Mesenchymal stem cell (in vitro differentiated cells and primary cell): ENCODE measurements around the gene AHRR.

ENCODE experiments used
- DNase-seq: peaks from one replicate; pipeline ENCODE4 v3.0.0-alpha.2; 2013
- H2AFZ ChIP-seq: one replicate; pipeline ENCODE4 v1.6.1; 2013; ENCODE audit warnings: low read depth, mild to moderate bottlenecking, control low read depth, inconsistent platforms, low read length, moderate library complexity
- H2AK5ac ChIP-seq: 2 replicates; pipeline ENCODE4 v1.6.1; 2013; ENCODE audit warnings: low read length, moderate library complexity, mild to moderate bottlenecking, inconsistent platforms; ENCODE audit not compliant: severe bottlenecking
- H2BK120ac ChIP-seq: one replicate; pipeline ENCODE4 v1.6.1; 2013; ENCODE audit warnings: low read depth, mild to moderate bottlenecking, inconsistent platforms, low read length, moderate library complexity
- H2BK12ac ChIP-seq, 2 experiments: one replicate each; pipeline ENCODE4 v1.6.1; 2013; ENCODE audit warnings: inconsistent platforms in 2 of 2, low read length in 2 of 2, mild to moderate bottlenecking in 2 of 2, moderate library complexity in 2 of 2, control low read depth in 1 of 2
- H2BK15ac ChIP-seq: one replicate; pipeline ENCODE4 v1.6.1; 2013; ENCODE audit warnings: mild to moderate bottlenecking, low read depth, inconsistent platforms; ENCODE audit not compliant: poor library complexity, severe bottlenecking
- H2BK5ac ChIP-seq: 2 replicates; pipeline ENCODE4 v1.6.1; 2013; ENCODE audit warnings: low read depth, mild to moderate bottlenecking, low read length, control low read depth, inconsistent platforms; ENCODE audit not compliant: poor library complexity, severe bottlenecking
- H3K14ac ChIP-seq, 2 experiments: one replicate each; pipeline ENCODE4 v1.6.1; 2013; ENCODE audit warnings: inconsistent platforms in 2 of 2, low read length in 2 of 2, control low read depth in 1 of 2, mild to moderate bottlenecking in 1 of 2, moderate library complexity in 1 of 2
- H3K18ac ChIP-seq, 2 experiments: one replicate each; pipeline ENCODE4 v1.6.1; 2013; ENCODE audit warnings: inconsistent platforms in 2 of 2, low read length in 2 of 2, control low read depth in 1 of 2, low read depth in 1 of 2, mild to moderate bottlenecking in 1 of 2
- H3K23ac ChIP-seq, 2 experiments: one replicate each; pipeline ENCODE4 v1.6.1; 2013; ENCODE audit warnings: inconsistent platforms in 2 of 2, low read length in 2 of 2, mild to moderate bottlenecking in 2 of 2, moderate library complexity in 2 of 2, control low read depth in 1 of 2
- H3K27ac ChIP-seq: 2 replicates; pipeline ENCODE4 v1.5.1; 2013; ENCODE audit warnings: mild to moderate bottlenecking, moderate library complexity, low read length, control low read depth, inconsistent platforms; ENCODE audit not compliant: poor library complexity, severe bottlenecking
- H3K27me3 ChIP-seq, 2 experiments: 2 replicates each; pipeline versions ENCODE4 v1.6.1 to v1.7.0; 2013; ENCODE audit warnings: low read length in 2 of 2, mild to moderate bottlenecking in 2 of 2, moderate library complexity in 2 of 2, control low read depth in 1 of 2, inconsistent platforms in 1 of 2; ENCODE audit not compliant: control insufficient read depth in 1 of 2, insufficient read depth in 1 of 2
- H3K36me3 ChIP-seq, 2 experiments: 2 replicates each; pipeline versions ENCODE4 v1.6.1 to v1.7.0; 2013; ENCODE audit warnings: low read length in 2 of 2, control low read depth in 1 of 2, inconsistent platforms in 1 of 2, low read depth in 1 of 2, mild to moderate bottlenecking in 1 of 2; ENCODE audit not compliant: insufficient read depth in 2 of 2, control insufficient read depth in 1 of 2
- H3K4ac ChIP-seq, 2 experiments: one replicate each; pipeline ENCODE4 v1.6.1; 2013; ENCODE audit warnings: inconsistent platforms in 2 of 2, low read length in 2 of 2, mild to moderate bottlenecking in 2 of 2, moderate library complexity in 2 of 2, control low read depth in 1 of 2, low read depth in 1 of 2
- H3K4me1 ChIP-seq: 2 replicates; pipeline ENCODE4 v1.6.1; 2013; ENCODE audit warnings: low read depth, low read length, control low read depth; ENCODE audit not compliant: control insufficient read depth, insufficient read depth
- H3K4me2 ChIP-seq: 2 replicates; pipeline ENCODE4 v1.6.1; 2013; ENCODE audit warnings: low read length, mild to moderate bottlenecking, inconsistent platforms; ENCODE audit not compliant: poor library complexity, severe bottlenecking
- H3K4me3 ChIP-seq, 2 experiments: 2 replicates each; pipeline versions ENCODE4 v1.5.1 to v1.7.0; 2013; ENCODE audit warnings: low read length in 2 of 2, mild to moderate bottlenecking in 2 of 2, control low read depth in 1 of 2, low read depth in 1 of 2; ENCODE audit not compliant: insufficient read depth in 1 of 2
- H3K79me1 ChIP-seq: replicated peaks from 2 replicates; pipeline ENCODE4 v1.6.1; 2013; ENCODE audit warnings: mild to moderate bottlenecking, control low read depth, low read length, inconsistent platforms; ENCODE audit not compliant: poor library complexity, severe bottlenecking
- H3K9ac ChIP-seq: 2 replicates; pipeline ENCODE4 v1.7.0; 2013; ENCODE audit warnings: mild to moderate bottlenecking, low read length, moderate library complexity
- H3K9me3 ChIP-seq: 2 replicates; pipeline ENCODE4 v1.7.0; 2013; ENCODE audit warnings: mild to moderate bottlenecking, low read length; ENCODE audit not compliant: control insufficient read depth
- H4K8ac ChIP-seq: one replicate; pipeline ENCODE4 v1.6.1; 2013; ENCODE audit warnings: inconsistent platforms, mild to moderate bottlenecking, low read length, moderate library complexity
- H4K91ac ChIP-seq: one replicate; pipeline ENCODE4 v1.6.1; 2013; ENCODE audit warnings: mild to moderate bottlenecking, low read length, inconsistent platforms
- WGBS: methylation state at CpG from one replicate; pipeline ENCODE4 v1.1.7; 2013; ENCODE audit warnings: mixed read lengths; 5-methylcytosine and 5-hydroxymethylcytosine counted together

AHRR gene

GRCh38 chr5:313265-313664, 8.2 kb upstream of the AHRR start:
- WGBS = 98% methylated on average over 7 of the region's 7 CpGs
- Histone ChIP-seq H3K4me3 (no peak overlapping the region), H3K4me2 (no peak overlapping the region), H3K18ac (no peak overlapping the region), H4K8ac (no peak overlapping the region), H3K9me3 (no peaks in the 10 kb centered on the region), H3K23ac (no peak overlapping the region), H2BK120ac (no peak overlapping the region), H3K14ac (no peak overlapping the region), H2BK5ac (no peak overlapping the region), H3K4me1 (peaks cover 36% of the 10 kb centered on the region), H3K36me3 (peaks cover 50 to 64% of the 10 kb centered on the region in 2 experiments), H2BK15ac (no peak overlapping the region), H3K9ac (peak overlapping the region; percentile 41), H3K27me3 (no peaks in the 10 kb centered on the region), H3K79me1 (peaks cover 29% of the 10 kb centered on the region), H4K91ac (peak overlapping the region; percentile 12), H2BK12ac (no peak overlapping the region), H2AFZ (no peak overlapping the region), H2AK5ac (no peak overlapping the region), H3K27ac (no peak overlapping the region), H3K4ac (no peak overlapping the region)
- no peak for DNase-seq

GRCh38 chr5:313806-314376, 7.6 kb upstream of the AHRR start:
- H3K9ac ChIP-seq = no peak overlapping the region
- 83% methylated on average over 17 of the region's 17 CpGs for WGBS

GRCh38 chr5:314676-315487, 6.6 kb upstream of the AHRR start:
- no peak overlapping the region for H3K14ac ChIP-seq
- H3K79me1 ChIP-seq = peaks cover 29% of the 10 kb centered on the region
- peaks cover 50 to 59% of the 10 kb centered on the region in 2 experiments for H3K36me3 ChIP-seq
- no peak overlapping the region for H3K27ac ChIP-seq
- H3K4me3 ChIP-seq = no peak overlapping the region
- WGBS = 93% methylated on average over 18 of the region's 18 CpGs
- no peak overlapping the region for H3K18ac ChIP-seq
- H2BK15ac ChIP-seq = no peak overlapping the region
- DNase-seq = no peak
- H3K23ac ChIP-seq = no peak overlapping the region
- no peaks in the 10 kb centered on the region for H3K9me3 ChIP-seq
- no peak overlapping the region for H4K91ac ChIP-seq
- no peak overlapping the region for H2AFZ ChIP-seq
- no peak overlapping the region for H3K9ac ChIP-seq
- no peak overlapping the region for H4K8ac ChIP-seq
- H2BK12ac ChIP-seq = peak overlapping the region in 1 of 2 experiments; percentile 35
- no peak overlapping the region for H2BK120ac ChIP-seq
- H2BK5ac ChIP-seq = no peak overlapping the region
- peaks cover 10 to 11% of the 10 kb centered on the region in 2 experiments for H3K27me3 ChIP-seq
- no peak overlapping the region for H3K4me2 ChIP-seq
- H3K4me1 ChIP-seq = peaks cover 36% of the 10 kb centered on the region
- H2AK5ac ChIP-seq = no peak overlapping the region
- no peak overlapping the region for H3K4ac ChIP-seq

More at GRCh38 chr5:313806-314376, 7.6 kb upstream of the AHRR start:
- Histone ChIP-seq H3K4ac (no peak overlapping the region), H3K9me3 (no peaks in the 10 kb centered on the region), H3K27ac (no peak overlapping the region), H2BK15ac (no peak overlapping the region), H2BK5ac (no peak overlapping the region), H3K18ac (no peak overlapping the region), H3K36me3 (peaks cover 50 to 63% of the 10 kb centered on the region in 2 experiments), H3K14ac (no peak overlapping the region), H3K27me3 (peaks cover 2% of the 10 kb centered on the region in 2 experiments), H4K91ac (no peak overlapping the region), H3K79me1 (peaks cover 29% of the 10 kb centered on the region), H2BK12ac (no peak overlapping the region), H3K4me3 (no peak overlapping the region), H3K4me2 (no peak overlapping the region), H3K23ac (no peak overlapping the region), H4K8ac (no peak overlapping the region), H3K4me1 (peaks cover 36% of the 10 kb centered on the region), H2AK5ac (no peak overlapping the region), H2AFZ (no peak overlapping the region), H2BK120ac (no peak overlapping the region)
- no peak for DNase-seq

GRCh38 chr5:315488-316209, 5.9 kb upstream of the AHRR start:
- WGBS = 84% methylated on average over 13 of the region's 14 CpGs
- Histone ChIP-seq H3K23ac (no peak overlapping the region), H3K18ac (no peak overlapping the region), H2BK120ac (no peak overlapping the region), H3K36me3 (peaks cover 42 to 52% of the 10 kb centered on the region in 2 experiments), H3K14ac (no peak overlapping the region), H3K9me3 (no peaks in the 10 kb centered on the region), H2AK5ac (no peak overlapping the region), H3K4ac (no peak overlapping the region), H3K4me3 (no peak overlapping the region), H3K4me1 (peaks cover 35% of the 10 kb centered on the region), H4K91ac (no peak overlapping the region), H2BK15ac (no peak overlapping the region), H3K9ac (no peak overlapping the region), H2BK12ac (peak overlapping the region in 1 of 2 experiments; percentile 35), H2AFZ (no peak overlapping the region), H3K4me2 (no peak overlapping the region), H4K8ac (no peak overlapping the region), H2BK5ac (no peak overlapping the region), H3K27ac (no peak overlapping the region), H3K27me3 (peaks cover 15 to 17% of the 10 kb centered on the region in 2 experiments), H3K79me1 (peaks cover 22% of the 10 kb centered on the region)
- DNase-seq = no peak
